GM12891 (cell line): ENCODE measurements around the gene CENPM.

Experiments used
- PAX5 ChIP-seq: IDR thresholded peaks from 2 replicates; pipeline ENCODE4 v1.6.1; 2011; ENCODE audit warnings: low read length, moderate library complexity, mild to moderate bottlenecking; ENCODE audit not compliant: insufficient read depth, severe bottlenecking
- POLR2A ChIP-seq: IDR thresholded peaks from 2 replicates; pipeline ENCODE4 v1.6.1; 2011; ENCODE audit warnings: low read depth, low read length, control low read depth
- POLR2AphosphoS5 ChIP-seq: IDR thresholded peaks from 2 replicates; pipeline ENCODE4 v1.6.1; 2011; ENCODE audit warnings: low read depth, low read length, control low read depth
- POU2F2 ChIP-seq: IDR thresholded peaks from 2 replicates; pipeline ENCODE4 v1.6.1; 2011; ENCODE audit warnings: low read depth, mild to moderate bottlenecking, control low read depth, low read length, moderate library complexity
- SPI1 ChIP-seq: IDR thresholded peaks from 2 replicates; pipeline ENCODE4 v1.6.1; 2011; ENCODE audit warnings: low read depth, low read length, control low read depth
- TAF1 ChIP-seq: IDR thresholded peaks from 2 replicates; pipeline ENCODE4 v1.6.1; 2011; ENCODE audit warnings: low read depth, low read length, control low read depth

GRCh38 chr22:41910050-41911000, 36.6 kb downstream of the CENPM start:
- TF ChIP-seq POLR2A (no peak), POLR2AphosphoS5 (no peak), SPI1 (no peak), TAF1 (no peak), PAX5 (no peak), POU2F2 (no peak)
